PFSK-1 (cell line): ENCODE data around the gene IL24.

Experiments
- POLR2AphosphoS5 ChIP-seq: IDR thresholded peaks from 2 replicates; pipeline ENCODE4 v1.6.1; 2012; ENCODE audit warnings: low read depth, mild to moderate bottlenecking, control low read depth, low read length, moderate library complexity
- SIN3A ChIP-seq: IDR thresholded peaks from 2 replicates; pipeline ENCODE4 v1.6.1; 2012; ENCODE audit warnings: mild to moderate bottlenecking, low read length, moderate library complexity, borderline replicate concordance; ENCODE audit not compliant: insufficient read depth
- TAF1 ChIP-seq: IDR thresholded peaks from 2 replicates; pipeline ENCODE4 v1.6.1; 2012; ENCODE audit warnings: low read length, control low read depth, borderline replicate concordance; ENCODE audit not compliant: insufficient read depth
- TF ChIP-seq, protein P1 (sequence below), 2 experiments: IDR thresholded peaks; 2 replicates each; pipeline versions ENCODE4 v1.6.1 to v1.8.0; 2011 to 2012; ENCODE audit warnings: low read depth in 2 of 2, low read length in 2 of 2, control low read depth in 1 of 2, inconsistent platforms in 1 of 2, mild to moderate bottlenecking in 1 of 2, moderate library complexity in 1 of 2; ENCODE audit not compliant: insufficient read depth in 1 of 2

- TF ChIP-seq, protein P1, sequence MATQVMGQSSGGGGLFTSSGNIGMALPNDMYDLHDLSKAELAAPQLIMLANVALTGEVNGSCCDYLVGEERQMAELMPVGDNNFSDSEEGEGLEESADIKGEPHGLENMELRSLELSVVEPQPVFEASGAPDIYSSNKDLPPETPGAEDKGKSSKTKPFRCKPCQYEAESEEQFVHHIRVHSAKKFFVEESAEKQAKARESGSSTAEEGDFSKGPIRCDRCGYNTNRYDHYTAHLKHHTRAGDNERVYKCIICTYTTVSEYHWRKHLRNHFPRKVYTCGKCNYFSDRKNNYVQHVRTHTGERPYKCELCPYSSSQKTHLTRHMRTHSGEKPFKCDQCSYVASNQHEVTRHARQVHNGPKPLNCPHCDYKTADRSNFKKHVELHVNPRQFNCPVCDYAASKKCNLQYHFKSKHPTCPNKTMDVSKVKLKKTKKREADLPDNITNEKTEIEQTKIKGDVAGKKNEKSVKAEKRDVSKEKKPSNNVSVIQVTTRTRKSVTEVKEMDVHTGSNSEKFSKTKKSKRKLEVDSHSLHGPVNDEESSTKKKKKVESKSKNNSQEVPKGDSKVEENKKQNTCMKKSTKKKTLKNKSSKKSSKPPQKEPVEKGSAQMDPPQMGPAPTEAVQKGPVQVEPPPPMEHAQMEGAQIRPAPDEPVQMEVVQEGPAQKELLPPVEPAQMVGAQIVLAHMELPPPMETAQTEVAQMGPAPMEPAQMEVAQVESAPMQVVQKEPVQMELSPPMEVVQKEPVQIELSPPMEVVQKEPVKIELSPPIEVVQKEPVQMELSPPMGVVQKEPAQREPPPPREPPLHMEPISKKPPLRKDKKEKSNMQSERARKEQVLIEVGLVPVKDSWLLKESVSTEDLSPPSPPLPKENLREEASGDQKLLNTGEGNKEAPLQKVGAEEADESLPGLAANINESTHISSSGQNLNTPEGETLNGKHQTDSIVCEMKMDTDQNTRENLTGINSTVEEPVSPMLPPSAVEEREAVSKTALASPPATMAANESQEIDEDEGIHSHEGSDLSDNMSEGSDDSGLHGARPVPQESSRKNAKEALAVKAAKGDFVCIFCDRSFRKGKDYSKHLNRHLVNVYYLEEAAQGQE (IDR thresholded peaks at IDR 0.05; ENCODE audit: insufficient read depth in 1 of 2, low read depth in 2 of 2, low read length in 2 of 2): no peak
- TF ChIP-seq TAF1 (no peak), POLR2AphosphoS5 (no peak), SIN3A (no peak)
These were observed 12.7 kb downstream of the IL24 start for GRCh38 chr1:206909883-206910318.
